Jurkat, Clone E6-1 (cell line): Measurements from ENCODE around the gene SLCO3A1.

Experiments used
- DNase-seq: peaks from one replicate; pipeline ENCODE4 v3.0.0-alpha.2; 2011; ENCODE audit warnings: low read depth, low spot score
- H3K4me3 ChIP-seq: 2 replicates; pipeline ENCODE4 v1.5.1; 2011; ENCODE audit warnings: mild to moderate bottlenecking, low read length, control low read depth, moderate library complexity

Gene SLCO3A1

DNA sequence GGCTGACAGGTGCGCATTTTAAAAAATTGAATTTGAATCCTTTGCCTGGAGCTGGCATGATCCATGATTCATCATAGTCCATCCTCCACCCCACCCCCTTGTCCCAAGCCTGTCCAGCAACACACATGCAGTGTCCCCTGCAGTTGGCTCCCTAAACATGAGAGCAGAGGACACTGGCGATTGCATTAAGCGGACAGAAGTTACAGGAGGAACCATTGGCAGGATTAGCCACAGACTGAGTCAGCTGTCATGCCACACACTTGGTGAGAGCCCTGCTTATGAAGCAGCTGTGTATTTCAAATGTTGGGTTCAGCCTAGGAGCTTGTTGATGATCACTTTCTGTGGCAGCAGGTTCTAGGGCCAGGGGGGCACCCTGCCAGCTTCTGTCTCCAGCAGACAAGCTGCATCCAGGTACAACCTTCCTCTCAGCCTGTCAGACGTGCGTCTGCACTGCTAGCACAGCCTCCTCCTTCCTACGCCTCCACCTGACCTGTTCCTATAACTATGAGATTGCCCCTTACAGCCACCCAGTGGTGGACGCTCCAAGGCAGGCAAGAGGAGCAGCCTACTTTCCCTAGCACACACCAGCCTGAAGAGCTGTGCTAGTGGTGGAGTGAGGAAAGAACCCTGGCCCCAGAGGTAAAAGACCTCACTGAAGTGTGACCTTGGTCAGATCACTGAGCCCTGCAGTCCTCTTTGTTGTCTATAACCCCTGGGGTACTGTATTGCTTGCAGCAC, 121.9 kb downstream of the SLCO3A1 start:
- no peak for DNase-seq
- no peak overlapping the region for H3K4me3 ChIP-seq

DNA sequence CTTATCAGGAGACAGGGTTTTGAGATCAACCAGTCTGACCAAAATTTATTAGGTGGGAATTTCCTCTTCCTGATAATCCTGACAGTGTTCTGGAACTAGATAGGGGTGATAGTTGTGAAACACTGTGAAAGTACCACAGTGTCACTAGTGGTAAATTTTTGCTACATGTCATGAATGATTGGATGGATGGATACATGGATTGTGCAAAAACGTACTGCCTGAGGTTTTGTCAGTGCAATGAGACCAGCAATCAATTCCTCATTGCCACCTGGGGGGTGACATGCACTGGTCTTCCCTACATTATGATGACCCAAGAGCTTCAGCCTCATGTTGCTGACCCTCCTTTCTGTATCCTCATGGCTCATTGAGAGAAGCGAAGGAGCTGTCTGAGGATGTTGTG, 123.5 kb downstream of the SLCO3A1 start:
- no peak for DNase-seq
- no peak overlapping the region for H3K4me3 ChIP-seq

DNA sequence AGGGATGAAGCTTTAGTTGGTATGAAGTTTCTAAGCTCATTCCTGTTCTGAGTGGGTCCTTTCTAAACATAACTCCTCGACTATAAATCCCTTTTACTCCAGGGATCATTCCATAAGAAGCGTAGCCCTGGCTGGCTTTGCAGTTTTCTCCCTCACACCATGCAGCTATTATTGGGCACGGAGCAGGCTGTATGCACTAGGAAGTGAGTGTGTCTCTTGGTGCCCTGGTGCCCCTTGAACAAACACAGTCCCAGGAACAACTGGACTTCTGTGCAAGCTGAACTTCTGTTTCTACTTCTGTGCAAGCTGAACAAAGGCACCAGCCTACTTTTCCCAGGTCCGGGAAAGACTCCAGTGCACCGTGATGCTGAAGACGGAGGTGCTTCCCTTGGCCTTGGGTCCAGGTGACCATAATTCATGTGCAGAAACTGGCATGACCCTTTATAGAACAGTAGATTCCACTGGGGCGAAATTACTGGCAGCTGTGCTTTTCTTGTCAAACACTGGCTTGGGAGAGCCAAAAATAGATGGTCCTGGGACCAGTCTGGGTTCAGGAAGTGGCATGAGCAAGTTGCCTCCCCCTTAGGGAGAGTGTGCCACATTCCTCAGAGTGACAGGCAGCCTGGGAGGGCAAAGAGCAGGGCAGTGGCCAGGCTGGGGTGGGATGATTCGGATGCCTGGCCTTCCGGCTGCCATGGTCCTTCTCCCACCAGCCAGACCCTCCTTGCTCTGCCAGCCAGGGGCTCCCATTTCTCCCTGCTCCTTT, 127.2 kb downstream of the SLCO3A1 start:
- no peak for DNase-seq
- H3K4me3 ChIP-seq = no peak overlapping the region

DNA sequence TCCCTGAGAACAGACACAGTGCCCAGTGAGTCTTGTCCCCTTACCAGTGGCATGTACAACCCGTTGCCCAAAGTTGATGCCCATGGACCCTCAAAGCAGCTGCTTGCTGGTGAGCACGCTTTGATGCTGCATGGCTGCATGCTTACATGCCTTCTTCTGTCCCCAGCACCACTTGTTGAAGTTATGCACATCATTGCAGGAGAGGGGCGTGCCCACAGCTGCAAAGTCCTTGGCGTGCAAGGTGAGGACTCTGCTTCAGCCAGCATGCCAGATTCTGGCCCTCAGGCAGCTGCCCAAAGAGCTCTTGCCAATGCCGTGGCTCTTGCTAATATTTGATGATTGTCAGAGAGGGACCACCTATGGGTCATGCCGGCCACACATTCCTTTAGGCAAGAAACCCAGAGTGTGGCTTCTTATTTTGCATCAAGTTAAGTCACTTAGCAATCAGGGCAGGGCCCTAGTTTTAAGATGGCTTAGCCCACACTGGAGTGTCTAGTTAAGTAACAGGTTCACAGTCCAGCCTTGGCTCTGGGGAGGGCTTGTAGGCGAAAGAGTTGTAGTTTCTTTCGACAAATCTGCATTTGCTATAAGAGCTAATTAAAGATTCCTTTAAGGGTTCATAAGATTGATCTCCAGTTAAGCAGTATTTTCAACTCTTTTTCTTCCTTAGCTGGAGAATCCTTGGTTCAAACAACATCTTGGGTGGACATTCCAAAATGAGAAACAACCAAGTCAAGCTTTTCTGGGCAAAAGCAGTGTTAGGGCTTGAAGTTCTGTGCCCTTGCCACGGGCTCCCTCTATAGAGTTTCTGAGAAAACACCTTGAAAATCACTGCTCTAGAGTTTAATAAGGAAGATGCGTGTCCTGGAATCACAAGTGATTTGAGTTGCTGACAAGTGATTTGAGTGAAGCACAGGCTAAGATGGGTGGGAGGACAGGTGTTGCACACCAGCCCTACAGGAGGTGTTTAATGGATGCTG, 128.6 kb downstream of the SLCO3A1 start:
- DNase-seq = no peak
- no peak overlapping the region for H3K4me3 ChIP-seq

DNA sequence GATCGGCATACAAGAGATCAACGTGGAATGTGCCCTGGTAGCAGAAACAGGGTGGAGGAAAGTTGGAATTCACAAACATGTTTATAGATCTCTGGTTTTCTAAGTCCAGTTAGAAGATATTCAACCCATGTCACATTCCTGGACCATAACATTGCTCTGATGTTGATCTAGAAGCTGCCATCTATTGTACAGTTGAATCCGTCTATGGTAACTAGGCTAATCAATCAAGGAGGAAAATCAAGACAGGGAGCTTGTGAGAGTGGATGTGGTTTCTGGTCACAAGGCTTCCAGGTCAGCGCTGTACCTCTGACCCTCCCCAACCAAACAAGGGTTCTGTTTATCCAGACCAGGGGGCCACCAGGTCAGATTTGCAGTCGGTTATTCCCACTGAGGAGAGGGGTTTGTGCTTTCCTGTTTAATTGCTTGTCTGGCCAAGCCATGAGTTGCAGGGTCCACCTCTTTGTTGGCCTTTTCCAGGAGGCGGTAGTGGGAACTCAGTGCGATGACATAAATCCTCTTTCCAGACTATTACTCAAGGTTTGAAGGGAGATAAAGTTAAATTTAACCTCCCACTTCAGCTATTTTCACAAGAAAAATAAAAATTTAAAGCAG, 130.3 kb downstream of the SLCO3A1 start:
- no peak overlapping the region for H3K4me3 ChIP-seq
- no peak for DNase-seq

DNA sequence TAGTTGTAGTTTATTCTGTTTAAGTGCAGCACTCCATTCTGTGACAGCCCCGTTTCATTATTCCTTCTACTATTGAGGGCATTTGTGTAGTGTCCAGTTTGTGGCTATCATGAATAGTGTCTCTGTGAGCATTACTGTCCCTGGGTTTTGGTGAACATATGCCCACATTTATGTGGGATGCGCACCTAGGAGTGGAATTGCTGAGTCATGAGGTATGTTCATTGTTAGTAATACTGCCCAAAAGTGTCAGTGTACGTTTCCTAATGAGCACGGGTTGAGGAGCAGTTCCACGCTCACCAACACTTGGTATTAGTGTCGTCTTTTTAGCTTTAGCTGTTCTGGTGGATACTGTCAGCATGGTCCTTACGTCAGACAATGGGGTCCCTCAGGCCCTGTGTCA, 131.8 kb downstream of the SLCO3A1 start:
- no peak for DNase-seq
- no peak overlapping the region for H3K4me3 ChIP-seq

DNA sequence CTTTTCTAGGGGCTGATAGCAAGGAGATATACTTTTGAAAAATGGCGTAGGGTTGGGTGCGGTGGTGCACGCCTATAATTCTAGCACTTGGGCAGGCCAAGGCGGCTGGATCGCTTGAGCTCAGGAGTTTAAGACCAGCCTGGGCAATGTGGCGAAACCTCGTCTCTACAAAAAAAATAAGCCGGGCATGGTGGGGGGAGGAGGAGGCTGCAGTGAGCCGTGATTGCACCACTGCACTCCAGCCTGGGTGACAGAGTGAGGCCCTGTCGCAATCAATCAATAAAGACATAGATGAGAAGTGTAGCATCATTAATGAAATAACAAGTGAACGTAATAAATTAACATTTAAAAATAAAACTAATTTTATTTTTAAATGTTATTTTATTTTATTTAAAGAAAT, 134.6 kb downstream of the SLCO3A1 start:
- no peak overlapping the region for H3K4me3 ChIP-seq
- DNase-seq = no peak

DNA sequence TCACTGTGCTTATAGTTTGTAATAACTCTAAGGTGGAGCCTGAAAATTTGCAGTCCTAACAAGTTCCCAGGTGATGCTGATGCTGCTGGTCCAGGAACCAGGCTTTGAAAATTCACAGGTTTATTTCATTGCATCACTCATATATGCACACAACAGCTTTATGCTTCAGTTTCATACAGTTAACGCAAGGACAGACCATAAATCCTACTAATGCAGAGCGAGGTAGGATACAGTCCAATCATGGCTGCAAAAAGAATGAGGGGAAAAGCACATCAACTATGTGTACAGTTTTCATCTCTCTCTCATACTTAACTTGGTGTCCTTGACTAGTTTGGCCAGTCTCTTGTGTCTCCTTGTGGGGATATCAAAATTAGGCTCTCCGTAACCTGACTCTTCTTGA, 135.1 kb downstream of the SLCO3A1 start:
- DNase-seq = no peak
- no peak overlapping the region for H3K4me3 ChIP-seq

DNA sequence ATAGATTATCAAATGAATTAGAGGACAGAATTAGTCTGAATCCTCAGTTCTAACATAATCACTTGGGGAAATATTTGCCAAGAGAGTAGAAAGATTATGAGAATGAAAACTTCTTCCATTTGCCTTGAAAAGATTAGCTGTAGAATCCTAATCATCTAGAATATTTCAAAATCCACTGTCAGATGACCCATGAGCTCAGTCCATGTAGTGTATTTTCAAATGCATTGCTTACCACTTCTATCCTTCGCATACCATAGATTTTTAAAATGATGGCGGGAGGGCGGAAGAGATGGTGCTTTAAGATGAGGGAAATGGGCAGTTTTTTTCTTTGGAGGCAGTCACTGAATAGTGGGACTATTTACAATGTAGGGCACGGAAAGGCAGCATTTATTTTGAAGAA, 136.3 kb downstream of the SLCO3A1 start:
- no peak overlapping the region for H3K4me3 ChIP-seq
- no peak for DNase-seq

DNA sequence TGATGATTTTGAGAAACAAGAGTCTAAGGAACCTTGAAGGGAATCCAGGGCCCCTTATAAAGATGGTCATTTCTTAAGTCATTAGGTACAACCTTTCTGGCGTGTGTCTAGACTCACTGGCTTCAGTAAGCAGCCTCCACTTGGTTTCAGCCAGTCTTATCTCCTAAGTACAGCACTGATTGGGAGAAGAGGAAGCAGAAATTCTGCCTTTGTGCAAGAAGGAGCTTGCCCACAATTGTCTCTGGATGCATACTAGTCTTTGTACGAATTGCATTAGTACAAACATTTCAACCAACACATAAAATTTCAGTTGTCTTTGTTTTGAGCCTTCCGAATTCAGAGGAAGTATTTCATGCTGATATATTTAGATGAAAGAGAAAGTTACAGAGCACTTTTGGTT, 139.4 kb downstream of the SLCO3A1 start:
- no peak overlapping the region for H3K4me3 ChIP-seq
- peak; percentile 9 for DNase-seq

DNA sequence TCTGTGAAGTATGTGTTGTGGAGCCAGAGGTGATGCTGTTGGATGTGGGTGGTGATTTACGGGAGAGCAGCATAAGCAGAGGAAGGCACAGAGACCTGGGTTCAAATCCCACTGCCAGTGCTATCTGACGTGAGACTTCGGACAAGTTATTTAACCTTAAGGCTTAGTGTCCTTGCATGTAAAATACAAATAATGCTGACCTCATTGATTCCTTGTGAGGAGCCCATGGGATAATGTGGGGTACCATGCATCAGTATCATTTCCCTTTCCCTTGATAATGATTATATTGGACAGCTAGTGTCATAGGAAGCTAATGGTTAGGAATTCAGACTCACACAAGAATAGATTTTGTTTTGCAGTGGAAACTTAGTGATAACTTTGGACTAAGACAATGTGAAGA, 141.6 kb downstream of the SLCO3A1 start:
- no peak for DNase-seq
- H3K4me3 ChIP-seq = no peak overlapping the region

DNA sequence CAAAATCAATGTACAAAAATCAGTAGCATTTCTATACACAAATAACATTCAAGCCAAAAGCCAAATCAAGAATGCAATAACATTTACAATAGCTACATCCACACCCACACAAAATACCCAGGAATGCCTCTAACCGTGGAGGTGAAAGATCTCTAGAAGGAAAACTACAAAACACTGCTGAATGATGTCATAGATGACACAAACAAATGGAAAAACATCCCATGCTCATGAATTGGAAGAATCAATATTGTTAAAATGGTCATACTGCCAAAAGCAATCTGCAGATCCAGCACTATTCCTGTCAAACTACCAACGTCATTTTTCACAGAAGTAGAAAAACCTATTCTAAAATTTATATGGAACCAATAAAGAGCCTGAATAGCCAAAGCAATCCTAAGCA, 143.7 kb downstream of the SLCO3A1 start:
- no peak overlapping the region for H3K4me3 ChIP-seq
- DNase-seq = no peak

DNA sequence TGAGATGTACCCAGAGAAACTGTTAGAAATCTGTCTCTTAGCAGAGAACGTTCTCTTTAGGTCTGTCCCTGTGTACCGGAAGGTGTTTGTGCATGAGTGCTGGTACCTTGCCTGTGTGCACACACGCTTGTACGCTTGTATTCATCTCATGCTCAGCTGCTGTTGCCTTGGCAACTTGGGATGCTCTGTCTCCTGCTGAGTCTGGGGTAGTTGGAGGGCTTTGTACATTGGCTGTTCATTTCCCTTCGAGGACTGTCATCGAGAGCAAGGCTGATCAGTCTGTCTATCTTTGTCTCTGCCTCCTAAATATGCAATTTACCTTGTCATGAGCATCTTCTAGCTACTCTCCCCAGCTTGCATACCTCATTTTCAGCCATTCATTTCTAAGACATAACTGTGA, 147.2 kb downstream of the SLCO3A1 start:
- no peak overlapping the region for H3K4me3 ChIP-seq
- DNase-seq = no peak

DNA sequence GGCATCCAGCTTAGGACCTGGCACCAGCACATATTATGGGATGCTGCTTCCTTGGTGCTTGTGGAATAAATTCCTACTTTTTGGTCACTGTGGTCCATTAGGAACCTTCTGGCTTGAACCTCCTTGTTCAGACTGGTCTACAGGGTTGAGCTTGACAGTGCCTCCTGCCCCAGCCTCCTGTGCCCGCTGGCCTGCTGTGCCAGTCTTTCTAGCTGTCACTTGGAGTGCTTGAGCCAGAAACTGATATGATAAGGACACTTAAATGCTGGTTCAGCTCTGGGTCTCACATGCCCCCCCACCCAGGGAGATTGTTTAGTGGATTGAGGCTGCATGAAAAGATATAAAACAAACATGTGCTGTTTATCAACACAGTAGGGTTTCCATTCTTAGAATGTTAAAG, 147.8 kb downstream of the SLCO3A1 start:
- no peak overlapping the region for H3K4me3 ChIP-seq
- no peak for DNase-seq

DNA sequence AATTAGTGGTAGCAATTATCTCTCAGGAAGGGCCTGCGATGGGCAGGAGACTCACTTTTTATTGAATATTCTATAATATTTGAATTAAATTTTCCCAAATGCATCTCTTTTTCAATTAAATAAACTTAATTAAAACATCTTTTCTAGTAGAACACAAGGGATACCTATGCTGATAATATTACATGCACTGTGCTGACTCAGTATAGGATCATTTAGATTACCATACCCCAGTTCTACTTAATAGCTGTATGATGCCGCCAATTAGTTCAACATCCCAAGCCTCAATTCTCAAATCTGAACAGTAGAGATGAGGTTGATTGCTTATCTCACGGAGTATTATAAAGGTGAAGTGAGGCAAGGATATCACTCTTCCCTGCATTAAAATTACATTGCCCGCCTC, 149.2 kb downstream of the SLCO3A1 start:
- H3K4me3 ChIP-seq = no peak overlapping the region
- no peak for DNase-seq

DNA sequence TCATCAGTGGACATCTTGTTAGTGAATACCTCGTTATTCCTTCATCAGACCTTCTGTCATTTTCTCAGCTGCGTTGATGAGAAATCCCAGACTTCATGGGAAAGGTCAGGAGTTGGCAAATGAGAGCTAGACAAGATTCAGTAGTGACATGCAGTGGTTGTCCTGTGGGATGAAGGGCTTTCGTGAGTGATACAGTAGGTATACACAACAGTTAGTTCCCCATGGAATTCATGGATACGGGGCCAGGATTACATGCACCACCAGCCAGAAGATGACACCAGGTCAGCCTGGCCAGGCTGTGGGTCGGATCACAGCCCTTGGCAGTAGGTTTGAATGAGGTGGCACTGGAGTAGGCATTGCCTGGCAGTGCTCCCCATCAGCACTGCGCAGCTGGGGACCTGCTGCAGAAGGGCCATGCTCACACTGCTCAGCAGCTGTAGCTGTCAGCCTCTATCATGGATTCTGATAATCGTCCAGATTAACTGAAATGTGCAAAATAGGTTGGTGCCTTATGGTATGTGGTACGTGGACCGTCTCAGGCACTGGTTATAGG, 150.1 kb downstream of the SLCO3A1 start:
- no peak for DNase-seq
- no peak overlapping the region for H3K4me3 ChIP-seq

DNA sequence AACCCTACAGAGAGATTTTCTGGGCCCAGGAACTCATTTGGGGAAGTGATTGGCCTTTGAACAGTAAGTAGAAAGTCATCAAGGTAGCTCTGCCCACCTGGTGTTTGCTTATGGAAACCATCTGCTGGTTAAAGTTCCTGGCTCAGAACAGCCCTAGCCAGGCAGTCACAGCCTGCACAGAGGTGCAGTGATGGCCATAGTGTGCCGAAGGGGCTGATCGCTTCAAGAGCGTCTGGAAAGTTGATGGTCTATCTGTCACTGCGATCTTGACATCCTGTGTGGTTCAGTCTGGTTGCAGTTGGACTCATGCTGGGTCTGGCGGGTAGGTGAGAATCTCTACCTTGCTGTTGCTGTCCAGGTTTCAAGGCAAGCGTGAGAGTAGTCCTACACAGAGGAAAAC, 151.6 kb downstream of the SLCO3A1 start:
- no peak overlapping the region for H3K4me3 ChIP-seq

DNA sequence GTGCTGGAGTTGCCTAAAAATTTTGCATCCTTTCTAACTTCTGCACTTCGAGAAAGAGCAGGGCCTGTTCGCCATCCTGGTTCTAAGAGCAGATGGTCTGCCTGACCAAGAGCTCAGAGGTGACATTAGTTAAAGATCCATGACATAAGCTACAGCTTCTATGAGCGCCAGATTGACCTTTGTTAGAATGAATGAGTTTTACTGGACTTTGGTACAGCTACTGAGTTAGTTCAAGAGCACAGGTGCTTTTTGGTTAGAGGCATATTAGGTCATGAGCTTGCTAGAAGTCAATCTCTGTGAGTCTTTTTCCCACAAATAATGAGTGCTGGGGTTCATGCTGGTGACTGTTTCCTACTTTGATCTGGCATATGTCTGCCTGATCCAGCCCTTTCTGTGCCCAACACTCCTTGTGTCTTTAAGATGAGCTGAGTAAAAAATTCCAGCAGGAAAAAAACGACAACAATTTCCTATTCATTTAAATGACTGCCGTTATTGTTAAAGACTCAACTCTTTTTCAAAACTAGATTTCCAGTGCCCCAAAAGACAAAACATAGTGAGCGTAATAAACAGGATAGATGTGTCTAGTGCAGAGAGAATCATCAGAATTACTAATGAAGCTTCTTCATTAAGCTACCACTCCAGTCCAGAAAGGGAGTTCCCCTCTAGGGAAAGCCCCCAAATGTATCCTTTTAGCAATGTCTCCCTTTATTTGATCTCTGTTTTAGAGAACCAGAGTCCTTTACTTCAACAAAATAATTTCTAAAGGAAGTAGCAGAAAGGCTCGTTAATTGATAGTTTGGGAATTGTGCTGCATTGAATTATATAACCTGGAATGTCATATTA, 152.9 kb downstream of the SLCO3A1 start:
- H3K4me3 ChIP-seq = no peak overlapping the region
- no peak for DNase-seq

More for the DNA sequence above, 151.6 kb downstream of the SLCO3A1 start:
- no peak for DNase-seq
